ENCODE data around the gene NASP. TPM values are rescaled to one million over a fixed set of nuclear protein-coding genes. Genes with fewer than 3 reads are reported as not detected.

The NASP gene
- total and polyA plus RNA-seq, 2 of the 13 experiments (the other 11 are each of a cell fraction or from before 2014, with no cell fraction given) = 132 to 256 TPM

GRCh38 chr1:45542591-45542990 lies 41.2 kb upstream of the NASP start (continued):
- no peak for TF ChIP-seq ZNF30 (CRISPR knock-in tag; IDR thresholded peaks at IDR 0.05)
- no peak for TF ChIP-seq ARNT2 (CRISPR knock-in tag; IDR thresholded peaks at IDR 0.05; ENCODE audit: low read depth)
- TF ChIP-seq SNRNP70 (IDR thresholded peaks at IDR 0.05; ENCODE audit: low read depth, low read length) = no peak
- no peak for TF ChIP-seq ZNF780A (CRISPR knock-in tag; IDR thresholded peaks at IDR 0.05)
- no peak for TF ChIP-seq ZNF510 (CRISPR knock-in tag; IDR thresholded peaks at IDR 0.05; ENCODE audit: low read depth)
- peak; percentile 60; the same call in 1 of the 2 replicates for TF ChIP-seq DMAP1 (CRISPR knock-in tag; IDR thresholded peaks at IDR 0.05)
- TF ChIP-seq, protein P1, sequence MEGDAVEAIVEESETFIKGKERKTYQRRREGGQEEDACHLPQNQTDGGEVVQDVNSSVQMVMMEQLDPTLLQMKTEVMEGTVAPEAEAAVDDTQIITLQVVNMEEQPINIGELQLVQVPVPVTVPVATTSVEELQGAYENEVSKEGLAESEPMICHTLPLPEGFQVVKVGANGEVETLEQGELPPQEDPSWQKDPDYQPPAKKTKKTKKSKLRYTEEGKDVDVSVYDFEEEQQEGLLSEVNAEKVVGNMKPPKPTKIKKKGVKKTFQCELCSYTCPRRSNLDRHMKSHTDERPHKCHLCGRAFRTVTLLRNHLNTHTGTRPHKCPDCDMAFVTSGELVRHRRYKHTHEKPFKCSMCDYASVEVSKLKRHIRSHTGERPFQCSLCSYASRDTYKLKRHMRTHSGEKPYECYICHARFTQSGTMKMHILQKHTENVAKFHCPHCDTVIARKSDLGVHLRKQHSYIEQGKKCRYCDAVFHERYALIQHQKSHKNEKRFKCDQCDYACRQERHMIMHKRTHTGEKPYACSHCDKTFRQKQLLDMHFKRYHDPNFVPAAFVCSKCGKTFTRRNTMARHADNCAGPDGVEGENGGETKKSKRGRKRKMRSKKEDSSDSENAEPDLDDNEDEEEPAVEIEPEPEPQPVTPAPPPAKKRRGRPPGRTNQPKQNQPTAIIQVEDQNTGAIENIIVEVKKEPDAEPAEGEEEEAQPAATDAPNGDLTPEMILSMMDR (CRISPR knock-in tag; IDR thresholded peaks at IDR 0.05) = no peak
- no peak for TF ChIP-seq TOPORS (CRISPR knock-in tag; IDR thresholded peaks at IDR 0.05)
- peak; percentile 83 for TF ChIP-seq HMG20A (CRISPR knock-in tag; IDR thresholded peaks at IDR 0.05; ENCODE audit: borderline replicate concordance)
- no peak for TF ChIP-seq GMEB1 (CRISPR knock-in tag; IDR thresholded peaks at IDR 0.05; ENCODE audit: borderline replicate concordance)
- peak; percentile 82; the same call in 1 of the 2 replicates for TF ChIP-seq HDAC2 (CRISPR knock-in tag; IDR thresholded peaks at IDR 0.05)
- TF ChIP-seq RBFOX2 (IDR thresholded peaks at IDR 0.05; ENCODE audit: low read depth, low read length) = no peak
- TF ChIP-seq FLYWCH1 (CRISPR knock-in tag; IDR thresholded peaks at IDR 0.05) = no peak
- no peak for TF ChIP-seq FOXK2 (IDR thresholded peaks at IDR 0.05)
- TF ChIP-seq SNAI1 (CRISPR knock-in tag; IDR thresholded peaks at IDR 0.05; ENCODE audit: borderline replicate concordance) = no peak
- no peak for TF ChIP-seq MNT (IDR thresholded peaks at IDR 0.05)
- peak; percentile 75 for TF ChIP-seq IKZF5 (CRISPR knock-in tag; IDR thresholded peaks at IDR 0.05)
- no peak for TF ChIP-seq ZSCAN9 (CRISPR knock-in tag; IDR thresholded peaks at IDR 0.05; ENCODE audit: borderline replicate concordance)
- TF ChIP-seq ZNF343 (CRISPR knock-in tag; IDR thresholded peaks at IDR 0.05) = no peak
- TF ChIP-seq ZNF75D (CRISPR knock-in tag; IDR thresholded peaks at IDR 0.05; ENCODE audit: borderline replicate concordance) = no peak
- TF ChIP-seq, protein P2, sequence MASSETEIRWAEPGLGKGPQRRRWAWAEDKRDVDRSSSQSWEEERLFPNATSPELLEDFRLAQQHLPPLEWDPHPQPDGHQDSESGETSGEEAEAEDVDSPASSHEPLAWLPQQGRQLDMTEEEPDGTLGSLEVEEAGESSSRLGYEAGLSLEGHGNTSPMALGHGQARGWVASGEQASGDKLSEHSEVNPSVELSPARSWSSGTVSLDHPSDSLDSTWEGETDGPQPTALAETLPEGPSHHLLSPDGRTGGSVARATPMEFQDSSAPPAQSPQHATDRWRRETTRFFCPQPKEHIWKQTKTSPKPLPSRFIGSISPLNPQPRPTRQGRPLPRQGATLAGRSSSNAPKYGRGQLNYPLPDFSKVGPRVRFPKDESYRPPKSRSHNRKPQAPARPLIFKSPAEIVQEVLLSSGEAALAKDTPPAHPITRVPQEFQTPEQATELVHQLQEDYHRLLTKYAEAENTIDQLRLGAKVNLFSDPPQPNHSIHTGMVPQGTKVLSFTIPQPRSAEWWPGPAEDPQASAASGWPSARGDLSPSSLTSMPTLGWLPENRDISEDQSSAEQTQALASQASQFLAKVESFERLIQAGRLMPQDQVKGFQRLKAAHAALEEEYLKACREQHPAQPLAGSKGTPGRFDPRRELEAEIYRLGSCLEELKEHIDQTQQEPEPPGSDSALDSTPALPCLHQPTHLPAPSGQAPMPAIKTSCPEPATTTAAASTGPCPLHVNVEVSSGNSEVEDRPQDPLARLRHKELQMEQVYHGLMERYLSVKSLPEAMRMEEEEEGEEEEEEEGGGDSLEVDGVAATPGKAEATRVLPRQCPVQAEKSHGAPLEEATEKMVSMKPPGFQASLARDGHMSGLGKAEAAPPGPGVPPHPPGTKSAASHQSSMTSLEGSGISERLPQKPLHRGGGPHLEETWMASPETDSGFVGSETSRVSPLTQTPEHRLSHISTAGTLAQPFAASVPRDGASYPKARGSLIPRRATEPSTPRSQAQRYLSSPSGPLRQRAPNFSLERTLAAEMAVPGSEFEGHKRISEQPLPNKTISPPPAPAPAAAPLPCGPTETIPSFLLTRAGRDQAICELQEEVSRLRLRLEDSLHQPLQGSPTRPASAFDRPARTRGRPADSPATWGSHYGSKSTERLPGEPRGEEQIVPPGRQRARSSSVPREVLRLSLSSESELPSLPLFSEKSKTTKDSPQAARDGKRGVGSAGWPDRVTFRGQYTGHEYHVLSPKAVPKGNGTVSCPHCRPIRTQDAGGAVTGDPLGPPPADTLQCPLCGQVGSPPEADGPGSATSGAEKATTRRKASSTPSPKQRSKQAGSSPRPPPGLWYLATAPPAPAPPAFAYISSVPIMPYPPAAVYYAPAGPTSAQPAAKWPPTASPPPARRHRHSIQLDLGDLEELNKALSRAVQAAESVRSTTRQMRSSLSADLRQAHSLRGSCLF (CRISPR knock-in tag; IDR thresholded peaks at IDR 0.05; ENCODE audit: borderline replicate concordance) = no peak

All from HepG2 (cell line).